ENCODE results near the gene MRTFB.

The MRTFB gene

DNA sequence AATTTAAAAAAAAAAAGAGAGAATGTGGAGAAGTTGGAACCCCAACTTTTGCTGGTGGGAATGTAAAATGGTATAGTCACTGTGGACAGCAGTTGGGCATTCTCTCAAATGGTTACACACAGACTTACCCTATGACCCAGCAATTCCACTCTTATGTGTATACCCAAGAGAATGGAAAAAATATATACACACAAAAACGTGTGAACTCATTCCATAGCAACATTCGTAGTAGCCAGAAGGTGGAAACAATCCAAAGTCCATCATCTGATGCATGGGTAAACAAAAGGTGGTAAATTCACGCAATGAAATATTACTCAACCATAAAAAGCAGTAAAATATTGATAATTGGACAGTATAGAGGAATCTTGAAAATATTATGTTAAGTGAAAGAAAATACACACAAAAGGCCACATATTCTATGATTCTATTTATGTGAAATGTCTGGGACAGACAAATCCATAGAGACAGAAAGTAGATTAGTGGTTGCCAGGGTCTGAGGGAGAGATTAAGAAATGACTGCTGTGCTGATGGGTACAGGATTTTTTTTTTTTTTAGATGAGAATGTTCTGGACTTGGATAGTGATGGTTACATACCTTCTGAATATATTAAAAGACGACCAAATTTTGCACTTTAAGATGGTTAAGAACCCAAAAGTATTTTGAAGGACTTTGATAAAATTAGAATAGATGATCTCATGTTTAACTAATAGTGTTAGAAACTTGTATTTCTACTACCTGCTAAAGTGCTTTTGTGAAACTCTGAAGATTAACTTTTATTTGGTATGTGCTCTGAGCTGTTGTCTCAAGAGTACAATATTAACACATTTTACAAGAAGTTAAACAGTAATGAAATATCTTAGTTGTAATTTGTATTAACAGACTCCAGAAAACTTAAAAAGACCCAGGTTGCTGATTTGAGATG is 60.9 kb downstream of the MRTFB start:
- no peak for DNase-seq (ENCODE audit: low spot score)

DNA sequence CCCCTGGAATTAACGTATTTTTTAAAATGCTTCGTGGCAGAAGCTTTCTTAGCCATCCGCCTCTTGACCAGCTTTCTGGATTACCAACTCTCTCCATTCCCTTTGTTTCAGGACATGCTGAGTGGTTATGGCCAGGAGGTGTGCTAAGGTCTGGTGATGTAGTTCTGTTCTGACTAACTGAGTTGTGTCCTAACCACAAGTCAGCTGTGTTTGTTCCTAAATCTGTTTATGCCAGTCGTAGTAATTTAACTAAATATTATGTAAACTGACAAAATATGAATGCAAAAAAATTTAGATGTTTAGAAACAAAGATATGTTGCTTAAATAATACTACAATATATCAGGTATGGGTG is 61.6 kb downstream of the MRTFB start:
- no peak for DNase-seq (ENCODE audit: low spot score)

DNA sequence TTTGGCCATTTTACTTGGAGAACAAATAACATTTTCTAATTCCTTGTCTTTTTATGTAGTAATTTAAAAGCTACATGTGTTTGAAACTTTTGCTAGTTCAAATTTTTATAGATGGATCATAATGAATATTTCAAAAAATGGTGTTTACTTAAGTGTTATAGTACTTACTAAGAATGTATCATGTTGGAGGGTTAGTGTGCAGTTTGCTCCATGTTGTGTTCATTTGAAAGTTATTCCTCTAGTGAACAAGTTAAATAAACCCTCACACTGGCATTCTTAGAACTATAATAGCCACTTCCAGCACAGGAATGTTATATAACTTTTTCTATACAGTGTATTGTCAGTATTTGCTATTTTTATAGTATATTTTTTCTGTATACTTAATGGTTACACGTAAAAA is 62.8 kb downstream of the MRTFB start:
- DNase-seq (ENCODE audit: low spot score), result no peak

DNA sequence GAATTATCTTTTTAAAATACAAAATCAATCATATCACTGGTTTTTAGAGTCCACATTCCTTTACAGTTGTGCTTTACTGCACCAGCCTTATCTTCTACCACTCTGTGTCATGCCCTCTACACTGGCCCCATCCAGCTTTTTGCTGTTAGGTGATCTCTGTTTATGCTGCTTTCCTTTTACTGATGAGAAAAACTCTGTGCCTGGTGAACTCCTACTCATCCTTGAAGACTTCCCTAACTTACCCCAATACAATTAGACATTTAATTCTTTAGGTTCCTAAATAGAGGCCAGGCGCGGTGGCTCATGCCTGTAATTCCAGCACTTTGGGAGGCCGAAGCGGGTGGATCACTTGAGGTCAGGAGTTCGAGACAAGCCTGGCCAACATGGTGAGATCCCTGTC is 64.6 kb downstream of the MRTFB start:
- no peak for DNase-seq (ENCODE audit: low spot score)

DNA sequence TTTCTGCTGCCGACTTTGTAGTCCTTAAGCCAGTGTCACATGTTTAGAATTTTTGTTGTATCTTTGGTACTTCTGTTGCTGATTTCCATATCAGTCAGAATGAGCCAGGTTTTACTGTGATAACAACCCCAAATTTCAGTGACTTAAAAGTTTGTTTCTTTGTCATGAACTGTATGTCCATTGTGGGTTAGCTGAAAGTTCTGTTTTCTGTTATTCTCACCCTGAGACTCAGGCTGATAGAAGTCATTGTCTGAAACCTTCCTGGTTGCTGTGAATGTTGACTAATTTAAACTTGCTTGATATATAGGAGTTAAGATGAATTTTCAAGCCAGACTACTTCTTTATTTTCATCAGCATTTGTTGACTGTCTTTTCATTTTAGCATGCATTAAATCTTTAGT is 68.8 kb downstream of the MRTFB start:
- no peak for DNase-seq (ENCODE audit: low spot score)

DNA sequence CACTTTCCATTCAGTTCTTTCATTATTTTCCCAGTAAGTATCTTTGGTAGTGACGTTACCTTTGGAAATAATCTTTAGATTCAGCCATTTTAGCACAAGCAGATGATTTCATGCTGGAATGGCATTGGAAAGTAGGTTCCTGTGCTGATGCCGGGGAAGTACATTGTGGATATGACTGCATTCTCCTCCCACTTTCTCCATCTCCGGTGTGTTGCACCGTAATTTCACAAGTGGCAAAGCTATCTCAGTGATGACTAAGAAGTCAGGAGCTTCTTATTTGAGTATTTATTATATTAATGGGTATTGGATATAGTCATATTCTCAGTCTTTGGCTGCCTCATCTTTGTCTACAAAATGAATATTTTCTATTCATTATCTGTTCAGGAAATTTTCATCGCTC is 69.8 kb downstream of the MRTFB start:
- DNase-seq (ENCODE audit: low spot score), result no peak

DNA sequence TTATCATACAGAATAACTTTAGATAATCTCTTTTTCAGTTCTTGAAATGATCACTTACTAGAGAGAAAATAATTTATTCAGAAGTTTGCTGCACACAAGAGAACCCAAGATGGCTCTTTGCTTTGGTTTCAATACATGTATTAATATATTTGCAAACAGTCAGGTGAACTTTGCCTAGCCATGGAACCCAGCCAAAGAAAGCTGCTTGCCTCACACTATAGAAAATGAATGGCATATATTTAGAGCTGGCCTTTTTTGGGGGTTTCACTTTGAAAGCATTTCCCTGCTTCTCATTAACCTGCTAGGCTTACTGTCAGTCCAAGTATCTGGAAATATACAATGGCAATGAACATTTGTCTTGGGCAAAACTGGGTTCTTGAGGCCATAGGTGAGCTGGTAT is 75.3 kb downstream of the MRTFB start:
- no peak for DNase-seq (ENCODE audit: low spot score)

DNA sequence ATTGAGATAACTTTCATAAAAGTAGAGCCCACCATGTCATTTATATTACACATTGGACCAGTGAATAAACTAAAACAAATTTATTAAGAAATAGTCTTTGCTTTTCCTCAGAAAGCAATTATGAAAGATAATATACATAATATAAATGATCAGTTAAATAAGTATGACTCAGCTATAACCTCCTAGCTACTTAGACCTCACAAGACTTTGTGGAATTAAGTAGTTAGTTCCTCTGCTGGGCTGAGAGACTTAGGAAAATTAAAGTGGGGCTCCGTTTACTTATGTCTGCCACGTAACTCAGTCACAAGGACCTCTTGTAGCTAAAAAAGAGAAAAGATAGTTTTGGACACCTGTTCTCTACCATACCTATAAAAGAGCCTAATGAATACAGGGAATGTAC is 76.9 kb downstream of the MRTFB start:
- DNase-seq (ENCODE audit: low spot score), result no peak

DNA sequence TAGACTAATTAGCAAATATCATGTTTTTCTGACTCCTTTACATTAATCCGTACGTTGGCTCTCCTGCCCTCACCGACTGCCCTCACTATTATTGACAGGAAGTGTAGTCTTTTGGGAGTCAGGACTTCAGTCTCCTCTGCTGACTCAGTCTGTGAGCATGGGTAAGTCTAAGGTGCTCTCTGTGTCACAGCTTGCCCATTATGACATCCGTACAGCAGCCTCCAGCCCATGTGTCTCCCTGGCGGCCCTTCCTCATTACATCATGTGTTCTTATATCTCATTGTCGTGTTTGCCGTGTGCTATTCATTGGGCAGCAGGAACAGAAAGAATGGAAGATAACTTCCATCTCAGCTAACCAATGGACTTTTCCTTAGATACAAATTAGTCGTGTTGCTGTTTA is 77.5 kb downstream of the MRTFB start:
- DNase-seq (ENCODE audit: low spot score), result no peak

DNA sequence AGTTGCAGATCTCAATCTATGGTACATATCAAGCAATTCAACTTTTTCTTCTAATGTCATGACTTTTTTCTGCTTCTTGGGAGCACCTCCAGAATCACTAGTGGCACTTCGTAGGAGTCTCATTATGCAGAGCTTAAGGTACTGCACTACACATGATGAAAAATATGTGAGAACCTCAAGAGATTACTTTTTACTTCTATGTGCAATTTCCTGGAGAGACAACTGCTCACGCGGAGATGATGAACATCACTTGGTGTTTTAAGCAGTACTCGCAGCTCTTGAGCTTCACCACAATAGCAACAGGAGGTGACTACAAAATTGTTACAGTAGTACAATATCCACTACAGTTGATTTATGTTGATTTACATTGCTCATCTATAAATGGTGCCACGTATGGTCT is 79.7 kb downstream of the MRTFB start:
- DNase-seq (ENCODE audit: low spot score), result no peak

DNA sequence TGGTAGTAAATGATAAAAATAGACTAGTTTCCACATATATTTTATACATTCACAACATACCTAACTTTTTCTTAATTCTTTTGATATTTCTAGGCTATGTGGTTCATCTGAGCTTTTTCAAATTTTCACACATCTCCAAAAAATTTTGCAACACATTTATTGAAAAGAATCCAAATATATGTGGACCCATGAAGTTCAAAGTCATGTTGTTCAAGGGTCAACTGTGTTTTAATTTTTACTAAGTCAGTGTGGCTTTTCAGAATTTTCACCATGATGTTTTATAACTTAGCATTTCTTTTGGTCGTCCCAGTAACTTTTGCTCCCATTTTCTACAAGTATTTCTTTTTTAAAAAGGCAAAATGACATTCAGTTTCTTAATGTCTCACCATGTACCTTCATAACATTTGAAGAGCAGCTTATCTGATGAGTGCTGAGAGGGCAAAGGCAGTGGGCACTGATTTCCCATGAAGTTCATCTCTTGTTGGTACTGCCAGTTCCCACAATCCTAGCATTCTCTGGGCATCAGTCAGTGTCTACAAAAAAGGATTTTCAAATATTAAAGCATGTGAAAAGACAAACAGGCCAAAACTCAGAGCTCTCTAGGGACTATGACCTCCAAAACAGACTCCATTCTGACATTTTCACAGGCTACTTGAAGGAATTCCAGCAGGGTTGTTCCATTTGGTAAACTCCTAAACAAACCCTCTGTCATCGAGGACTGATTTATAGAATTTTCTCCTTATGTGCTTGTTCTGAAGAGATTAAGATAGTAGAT is 80.3 kb downstream of the MRTFB start:
- no peak for DNase-seq (ENCODE audit: low spot score)

DNA sequence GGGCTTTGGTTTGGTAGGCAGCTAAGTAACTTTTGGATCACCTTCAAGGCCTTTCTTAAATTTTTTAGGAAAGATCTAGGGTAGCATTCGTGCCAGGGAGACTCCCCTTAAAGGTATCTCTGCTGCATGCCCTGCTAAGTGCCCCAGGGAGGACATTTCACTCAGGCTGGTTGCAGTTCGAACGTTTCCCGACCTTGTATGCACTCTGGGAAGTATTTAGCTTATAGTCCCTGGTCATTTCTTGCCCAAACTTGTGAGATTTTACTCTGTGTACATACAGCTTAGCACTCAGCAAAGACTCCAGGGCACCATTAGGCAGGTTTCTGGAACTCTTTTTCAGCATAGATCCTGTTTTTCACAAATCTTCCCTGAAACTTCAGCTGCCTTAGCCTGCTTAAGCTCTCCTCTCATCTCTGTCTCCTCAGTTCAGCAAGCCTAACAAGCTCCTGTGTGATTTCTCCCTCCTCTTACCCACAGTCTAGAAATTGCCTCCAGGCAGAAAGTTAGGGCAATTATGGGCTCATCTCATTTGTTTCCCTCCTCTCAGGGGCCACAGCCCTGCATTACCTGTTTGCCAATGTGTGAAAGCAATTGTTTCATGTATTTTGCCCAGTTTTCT is 84.6 kb downstream of the MRTFB start:
- DNase-seq (ENCODE audit: low spot score), result no peak

DNA sequence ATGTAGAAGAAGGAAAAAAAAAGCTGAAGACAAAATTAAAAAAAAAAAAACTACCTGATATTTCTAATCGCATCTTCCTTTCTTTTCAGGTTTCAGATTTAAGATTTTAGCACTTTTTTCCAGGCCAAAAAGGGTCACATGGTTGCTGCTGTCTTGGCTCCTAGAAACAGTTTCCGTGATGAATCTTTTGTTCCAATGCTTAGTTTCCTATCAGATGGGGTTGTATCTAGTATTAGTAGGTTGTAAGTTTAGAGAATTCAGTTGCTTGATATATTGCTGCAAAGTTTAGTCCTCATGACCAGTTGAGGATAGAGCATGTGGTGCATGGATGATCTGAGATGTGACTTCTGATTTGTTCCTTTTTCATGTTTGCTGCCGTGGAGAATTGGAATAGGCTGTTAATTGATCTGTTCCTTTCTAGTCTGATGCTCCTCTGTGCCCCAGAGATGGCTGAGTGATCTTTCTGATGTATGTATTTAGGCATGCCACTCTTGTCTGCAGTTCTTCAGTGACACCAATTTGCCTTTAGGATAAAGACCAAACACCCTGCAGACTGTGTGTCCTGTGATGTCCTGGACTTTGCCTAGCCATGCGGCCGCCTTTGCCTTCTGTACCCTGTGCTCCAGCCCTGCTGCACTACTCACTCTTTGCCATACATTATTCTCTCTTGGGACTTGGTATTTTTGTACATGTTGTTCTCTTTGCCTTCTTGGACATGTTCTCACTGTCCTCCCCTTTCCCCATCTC is 94.0 kb downstream of the MRTFB start:
- no peak for DNase-seq (ENCODE audit: low spot score)

DNA sequence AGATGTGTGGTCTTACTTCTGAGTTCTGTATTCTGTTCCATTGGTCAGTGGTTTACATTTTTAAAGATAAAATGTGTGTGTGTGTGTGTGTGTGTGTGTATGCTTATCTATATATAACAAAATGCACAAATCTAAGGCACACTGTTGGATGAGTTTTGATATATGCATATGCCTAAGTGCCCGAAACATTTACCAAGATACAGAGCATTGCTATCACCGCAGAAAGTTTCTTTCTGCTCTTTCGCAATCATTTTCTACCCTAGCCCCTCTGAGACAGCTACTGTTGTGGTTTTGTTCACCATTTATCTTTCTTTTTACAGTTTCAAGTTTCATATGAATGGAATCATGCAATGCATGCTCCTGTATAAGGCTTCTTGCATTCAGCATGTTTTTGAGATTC is 97.0 kb downstream of the MRTFB start:
- DNase-seq (ENCODE audit: low spot score), result no peak

DNA sequence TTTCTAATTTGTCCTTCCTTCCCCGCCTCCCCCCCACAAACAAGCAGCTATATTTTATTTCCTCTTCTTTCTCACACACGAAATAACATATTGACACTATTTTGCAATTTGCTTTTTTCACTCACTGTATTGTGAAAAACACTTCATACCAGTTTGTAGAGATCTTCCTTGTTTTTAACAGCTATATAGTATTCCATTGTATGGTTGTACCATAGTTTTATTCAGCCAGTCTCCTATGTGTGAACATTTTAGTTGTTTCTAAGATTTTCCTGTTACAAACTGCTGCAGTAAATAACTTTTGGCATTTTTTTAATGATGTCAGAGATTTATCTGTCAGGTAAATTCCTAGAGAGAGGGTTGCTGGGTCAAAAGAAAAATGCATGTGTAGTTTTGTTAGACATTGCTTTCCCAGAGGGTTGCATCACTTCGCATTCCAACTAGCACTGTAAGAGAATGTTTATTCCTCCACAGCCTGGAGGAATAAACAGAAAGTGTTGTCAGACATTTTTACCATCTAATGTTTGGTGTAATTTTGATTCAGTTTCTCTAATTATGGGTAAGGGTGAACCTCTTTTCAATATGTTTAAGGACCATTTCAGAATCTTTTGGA is 101.2 kb downstream of the MRTFB start:
- no peak for DNase-seq (ENCODE audit: low spot score)

DNA sequence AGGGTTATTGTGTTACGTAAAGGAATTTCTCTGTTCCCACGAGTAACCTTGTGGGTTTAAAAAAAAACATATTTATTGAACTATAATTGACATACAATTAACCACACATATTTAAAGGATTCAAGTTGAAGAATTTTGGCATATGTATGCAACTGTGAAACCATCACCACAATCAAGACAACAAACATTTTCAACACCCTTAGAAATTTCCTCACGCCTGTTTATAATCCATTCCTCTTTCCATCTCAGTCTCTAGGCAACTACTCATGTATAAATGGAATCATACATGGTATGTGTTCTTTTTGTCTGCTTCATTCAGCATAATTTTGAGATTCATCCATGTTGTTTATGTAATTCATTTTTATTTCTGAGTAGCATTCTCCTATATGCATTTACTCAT is 104.0 kb downstream of the MRTFB start:
- DNase-seq (ENCODE audit: low spot score), result no peak

DNA sequence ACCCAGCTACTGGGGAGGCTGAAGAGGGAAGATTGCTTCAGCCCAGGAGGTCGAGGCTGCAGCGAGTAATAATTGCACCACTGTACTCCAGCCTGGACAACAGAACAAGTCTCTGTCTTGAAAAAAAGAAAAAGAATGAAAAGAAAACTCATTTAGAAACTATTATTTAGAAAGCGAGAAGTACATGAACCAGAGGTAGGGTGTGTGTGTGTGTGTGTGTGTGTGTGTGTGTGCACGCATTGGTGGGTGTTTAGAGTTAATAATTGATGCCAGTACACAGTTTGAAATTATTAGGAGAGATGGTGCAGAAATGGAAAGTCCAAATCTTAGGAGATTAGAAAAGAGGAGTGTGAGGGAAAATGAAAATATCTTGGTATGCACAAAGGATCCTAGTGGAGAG is 106.6 kb downstream of the MRTFB start:
- DNase-seq (ENCODE audit: low spot score), result no peak

DNA sequence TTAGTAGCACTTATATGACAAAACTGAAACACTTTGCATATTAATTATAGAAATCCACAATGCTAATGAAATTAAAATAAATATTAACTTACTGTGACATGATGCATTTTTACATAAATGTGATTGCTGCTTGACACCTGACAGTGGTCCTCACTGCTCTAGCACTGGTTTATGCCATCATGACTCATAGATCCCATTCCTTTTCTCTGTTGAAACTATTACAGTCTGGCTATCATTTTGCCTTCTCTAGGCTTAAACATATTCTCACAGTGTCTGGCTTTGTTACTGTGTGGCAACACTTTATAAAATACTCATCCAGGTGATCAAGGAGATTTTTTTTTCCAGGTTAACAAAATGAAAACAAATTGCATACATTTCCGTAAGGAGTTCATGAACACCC is 108.0 kb downstream of the MRTFB start:
- no peak for DNase-seq (ENCODE audit: low spot score)

DNA sequence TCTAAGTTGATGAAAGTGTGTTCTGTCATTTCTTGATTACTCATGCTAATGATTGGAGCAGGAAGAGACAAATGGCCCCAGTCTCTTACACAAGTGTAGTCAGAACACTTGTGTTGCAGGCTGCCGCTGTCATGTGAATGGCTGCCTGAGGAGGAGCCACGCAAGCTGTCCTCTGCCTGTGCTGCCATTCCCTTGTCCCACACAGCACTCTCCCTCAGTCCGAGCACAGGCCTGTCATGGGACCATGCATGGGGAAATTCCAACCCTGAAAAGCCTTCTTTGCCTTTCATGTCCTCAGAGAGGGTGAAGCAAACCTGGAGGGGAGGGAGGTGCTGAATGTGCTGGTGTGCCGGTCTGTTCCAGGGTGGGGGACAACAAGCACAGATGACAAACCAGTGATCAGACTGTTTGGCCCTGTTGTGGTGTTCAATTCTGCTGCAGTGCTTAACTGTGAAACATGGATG is 109.4 kb downstream of the MRTFB start:
- DNase-seq (ENCODE audit: low spot score), result no peak

DNA sequence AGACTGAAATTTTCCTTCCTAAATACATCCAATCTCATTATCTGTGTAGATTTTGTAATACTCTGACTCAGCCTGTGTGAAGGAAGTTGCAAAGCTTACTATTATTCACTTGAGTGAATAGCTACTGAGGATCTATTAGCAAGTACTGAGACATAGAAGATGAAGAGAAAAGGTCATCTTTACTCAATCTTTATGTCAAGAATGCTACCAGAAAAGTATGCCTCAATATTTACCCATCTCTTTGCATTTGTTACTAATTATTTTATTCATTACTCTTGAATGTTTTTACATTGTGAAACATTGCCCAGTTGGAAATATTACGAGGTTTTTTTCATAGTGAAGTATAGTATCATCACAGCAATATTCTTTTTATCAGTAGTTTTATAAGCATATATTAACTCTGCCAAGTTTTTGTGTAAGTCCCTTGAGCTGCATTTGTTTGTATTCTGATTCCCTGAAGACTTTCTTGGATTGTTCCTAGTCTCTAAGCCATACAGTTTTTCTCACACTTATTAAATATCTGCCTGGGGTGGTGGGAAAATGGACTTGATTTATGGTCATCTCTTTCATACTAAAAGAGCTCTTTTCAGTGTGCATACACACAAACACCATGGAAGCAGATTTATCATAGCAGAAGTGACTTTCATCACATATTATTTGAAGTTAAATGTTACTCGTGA is 110.4 kb downstream of the MRTFB start:
- DNase-seq (ENCODE audit: low spot score), result no peak

DNA sequence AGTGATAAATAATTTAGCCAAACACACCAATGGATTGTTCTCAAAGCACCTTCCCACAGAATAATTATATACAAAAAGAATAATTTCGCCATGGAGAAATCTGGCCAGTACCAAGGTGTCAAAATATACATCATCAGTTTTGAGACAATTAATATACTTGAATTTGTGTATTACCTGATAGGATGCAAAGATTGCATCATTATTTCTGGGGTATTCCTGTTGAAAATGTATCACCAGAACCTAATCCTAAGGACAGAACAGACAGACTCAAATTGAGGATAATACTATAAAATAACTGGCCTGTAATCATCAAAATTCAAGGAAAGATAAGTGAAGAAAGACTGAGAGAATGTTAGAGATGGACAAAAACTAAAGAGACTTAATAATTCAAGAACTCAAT is 111.9 kb downstream of the MRTFB start:
- DNase-seq (ENCODE audit: low spot score), result no peak

Measured in HuH-7.5 (cell line).